NOMO-1 treated with dmso at 0.1 percent for 144 hours (cell line): ENCODE data around the gene ANKLE1.
A peak's percentile ranks its signal among the peaks of the same experiment; 100 is the strongest.

Experiments used
- DNase-seq: peaks from one replicate; lab custom pipeline; 2025; ENCODE audit not compliant: unreplicated experiment; lab: John Stamatoyannopoulos, UW

ANKLE1 gene

DNA sequence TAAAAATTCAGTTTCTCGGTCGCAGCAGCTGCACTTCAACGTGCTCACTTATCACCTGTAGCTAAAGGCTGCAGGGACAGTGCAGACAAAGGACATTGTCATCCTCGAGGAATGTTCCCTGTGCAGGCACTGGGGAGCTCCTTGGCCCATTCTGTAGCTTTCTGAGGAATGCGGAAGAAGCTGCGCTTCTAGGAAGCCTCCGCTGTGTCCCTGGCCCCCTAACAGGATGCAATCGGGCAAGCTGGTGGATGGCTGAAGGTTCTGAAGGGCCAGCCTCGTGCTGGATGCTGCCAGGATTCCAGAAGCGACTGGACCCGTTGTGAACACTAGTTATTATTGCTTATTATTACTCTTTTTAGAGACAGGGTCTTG is 44.9 kb downstream of the ANKLE1 start:
- DNase-seq, result no peak

DNA sequence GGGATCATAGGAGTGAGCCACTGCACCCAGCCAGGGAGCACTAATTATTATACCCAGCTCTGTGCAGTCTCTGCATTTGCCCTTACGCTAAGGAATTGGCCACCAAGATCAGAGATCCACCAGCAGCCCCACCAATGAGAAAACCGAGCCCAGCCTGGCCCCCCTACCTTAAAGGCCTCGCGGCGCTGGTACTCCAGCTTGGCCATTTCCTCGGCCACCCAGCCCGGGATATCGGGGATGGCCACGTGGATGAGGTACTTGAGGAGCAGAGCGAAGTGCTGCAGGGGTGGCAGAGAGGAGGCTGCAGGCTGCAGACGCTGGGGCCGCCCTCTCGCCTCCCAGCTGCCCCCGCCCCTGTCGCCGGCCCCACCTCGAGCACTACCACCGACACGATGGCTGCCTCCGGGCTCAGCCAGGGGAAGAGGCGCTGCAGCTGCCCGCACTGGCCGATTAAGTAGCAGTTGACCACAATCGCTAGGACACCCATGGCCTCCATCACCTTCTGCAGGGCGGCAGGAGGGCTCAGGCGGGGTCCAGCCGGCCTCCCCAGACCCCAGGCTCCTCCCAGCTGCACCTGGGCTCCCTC is 45.5 kb downstream of the ANKLE1 start:
- no peak for DNase-seq

DNA sequence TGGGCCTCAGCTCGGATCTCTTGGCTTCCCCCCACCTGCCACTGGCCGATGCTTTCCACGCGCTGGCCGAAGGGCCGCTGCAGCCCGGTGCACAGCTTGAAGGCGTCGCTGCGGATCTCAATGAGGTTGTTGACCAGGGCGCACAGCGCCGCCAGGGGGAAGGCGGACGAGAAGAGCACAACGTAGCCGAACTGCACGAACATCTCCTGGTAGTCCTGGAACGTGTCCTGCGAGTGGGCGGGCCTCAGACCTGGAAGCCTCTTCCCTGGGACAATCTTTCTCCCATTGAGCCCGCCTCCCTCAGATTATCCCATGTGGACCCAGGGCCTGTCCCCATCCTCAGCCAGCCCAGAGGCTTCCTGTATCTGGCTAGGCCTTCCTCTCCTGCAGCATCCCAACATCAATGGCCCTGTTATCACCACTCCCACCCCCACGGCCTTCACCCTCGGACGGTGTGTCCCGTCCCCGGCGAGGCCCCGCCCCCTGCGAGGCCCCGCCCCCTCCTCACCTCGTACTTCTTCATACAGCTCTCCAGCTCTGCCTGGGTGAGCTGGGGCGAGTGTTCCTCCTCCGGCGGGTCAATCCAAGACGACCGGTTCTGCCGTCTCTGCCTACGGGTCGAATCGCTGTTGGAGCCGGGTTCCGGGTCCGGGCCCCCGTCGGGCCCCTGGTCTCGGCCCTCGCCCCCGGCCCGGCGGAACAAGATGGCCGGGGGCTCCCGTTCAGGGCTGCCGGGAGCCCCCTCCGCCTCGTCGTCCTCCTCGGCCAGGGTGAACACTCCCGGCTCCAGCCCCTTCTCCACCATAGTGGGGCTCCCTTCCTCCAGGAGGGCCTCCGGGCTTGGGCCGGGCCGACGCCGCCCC is 46.2 kb downstream of the ANKLE1 start:
- DNase-seq, result no peak

DNA sequence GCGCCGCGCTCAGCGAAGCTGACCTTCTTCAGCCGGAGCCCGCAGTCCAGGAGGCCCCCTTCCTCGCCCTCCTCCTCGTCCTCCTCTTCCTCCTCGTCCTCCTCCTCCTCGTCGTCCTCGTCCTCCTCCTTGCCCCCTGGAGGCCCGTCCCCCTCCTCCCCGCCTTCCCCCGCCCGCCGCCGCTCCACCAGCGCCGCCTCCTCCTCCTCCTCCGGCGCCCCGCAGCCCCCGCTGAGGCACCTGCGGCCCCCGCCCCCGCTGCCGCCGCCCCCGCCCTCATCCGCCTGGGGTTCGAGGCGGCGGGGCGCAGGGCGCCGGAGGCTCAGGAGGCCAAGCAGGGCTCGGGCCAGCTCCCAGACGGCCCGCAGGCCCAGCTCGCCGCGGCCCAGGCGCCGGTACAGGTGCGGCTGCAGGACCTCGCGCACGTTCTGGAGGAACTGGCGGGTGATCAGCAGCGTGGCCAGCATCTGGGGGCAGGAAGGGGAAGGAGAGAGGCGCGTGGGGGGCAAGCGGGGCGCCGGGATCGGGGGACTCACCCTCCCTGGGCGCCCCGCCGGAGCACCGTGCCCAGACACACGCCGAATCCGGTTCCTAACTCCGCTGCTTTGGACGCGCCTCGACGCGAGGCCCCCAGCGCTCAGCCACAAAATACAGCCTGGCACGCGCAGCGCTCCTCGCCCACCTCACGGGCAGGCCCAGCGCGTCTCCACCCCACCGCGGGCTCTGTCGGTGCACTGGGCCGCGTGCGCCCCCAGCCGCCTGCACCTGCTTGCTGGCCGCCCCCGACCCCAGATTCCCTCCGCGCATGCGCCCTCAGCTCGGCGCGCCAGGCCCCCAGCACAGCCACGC is 47.0 kb downstream of the ANKLE1 start:
- no peak for DNase-seq

DNA sequence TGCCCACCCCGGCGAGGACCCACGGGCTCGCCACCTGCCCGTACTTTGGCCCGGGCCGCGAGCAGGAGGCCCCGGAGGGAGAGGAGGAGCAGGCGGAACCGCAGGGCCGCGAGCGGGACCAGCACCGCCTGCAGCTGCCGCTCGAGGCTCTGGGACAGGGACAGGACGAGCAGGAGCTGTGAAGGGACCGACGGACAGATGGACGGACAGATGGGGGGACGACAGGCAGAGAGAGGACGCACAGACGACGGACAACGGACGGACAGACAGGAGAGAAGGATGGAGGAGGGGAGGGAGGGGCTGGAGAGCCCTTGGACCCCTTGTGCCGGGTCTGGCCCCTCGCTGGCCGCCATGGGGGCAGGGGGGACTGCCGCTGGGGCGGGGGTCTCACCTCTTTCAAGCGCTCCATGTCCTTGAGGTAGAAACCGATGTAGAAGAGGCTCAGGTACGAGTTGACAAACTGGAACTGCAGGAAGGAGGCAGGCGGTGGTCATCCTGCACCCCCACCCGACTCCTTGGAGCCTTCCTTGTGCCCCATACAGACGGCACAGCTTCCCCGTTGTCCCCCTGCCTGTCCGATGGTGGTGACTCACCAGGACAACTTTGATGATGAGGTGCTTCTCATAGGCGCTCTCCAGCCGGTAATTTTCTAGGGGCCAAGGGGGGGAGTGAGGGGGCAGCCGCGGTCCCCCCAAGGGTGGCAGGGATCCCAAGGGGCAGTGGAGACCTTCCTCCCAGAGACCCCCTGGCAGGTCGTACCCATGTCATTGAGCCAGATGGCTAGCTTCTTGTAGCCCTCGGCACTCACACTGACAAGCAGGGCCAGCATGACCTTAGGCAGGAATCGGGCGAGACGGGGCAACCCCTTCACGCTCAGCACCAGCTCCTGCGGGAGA is 47.9 kb downstream of the ANKLE1 start:
- DNase-seq, result no peak

DNA sequence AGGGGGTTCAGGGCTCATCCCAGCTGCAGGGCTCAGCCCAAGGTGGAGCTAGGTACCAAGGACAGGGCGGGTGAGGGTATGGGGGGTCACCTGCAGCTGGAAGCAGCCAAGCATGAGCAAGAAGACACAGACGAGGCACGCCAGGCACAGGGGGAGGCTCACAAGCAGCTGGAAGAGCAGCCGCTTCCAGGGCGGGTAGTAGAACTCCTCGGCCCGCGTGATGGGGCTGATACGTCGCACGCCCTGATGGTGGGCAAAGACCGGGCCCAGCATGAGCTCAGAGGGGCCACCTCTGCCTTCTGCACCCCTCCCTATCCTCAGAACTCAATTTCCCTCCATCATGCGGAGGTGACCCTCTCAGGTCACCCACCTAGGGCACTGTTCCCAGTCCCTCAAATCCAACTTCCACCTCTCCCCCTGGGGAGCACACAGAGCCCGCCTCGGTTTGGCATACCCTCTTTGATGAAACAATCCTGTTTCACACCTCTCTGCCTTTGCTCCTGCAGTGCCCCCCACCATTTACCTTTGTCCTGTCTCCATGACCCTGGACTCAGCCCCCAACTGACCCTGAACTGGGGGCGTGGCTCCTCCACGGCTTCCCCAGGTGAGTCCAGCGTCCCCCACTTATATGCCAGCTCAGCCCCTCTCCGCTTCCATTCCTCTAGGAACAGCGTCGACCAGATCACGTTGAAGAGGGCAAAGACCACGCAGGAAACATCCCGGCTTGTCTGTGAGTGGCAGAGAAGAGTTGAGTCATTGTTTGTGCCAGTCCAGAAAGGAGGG is 48.8 kb downstream of the ANKLE1 start:
- DNase-seq, result no peak

DNA sequence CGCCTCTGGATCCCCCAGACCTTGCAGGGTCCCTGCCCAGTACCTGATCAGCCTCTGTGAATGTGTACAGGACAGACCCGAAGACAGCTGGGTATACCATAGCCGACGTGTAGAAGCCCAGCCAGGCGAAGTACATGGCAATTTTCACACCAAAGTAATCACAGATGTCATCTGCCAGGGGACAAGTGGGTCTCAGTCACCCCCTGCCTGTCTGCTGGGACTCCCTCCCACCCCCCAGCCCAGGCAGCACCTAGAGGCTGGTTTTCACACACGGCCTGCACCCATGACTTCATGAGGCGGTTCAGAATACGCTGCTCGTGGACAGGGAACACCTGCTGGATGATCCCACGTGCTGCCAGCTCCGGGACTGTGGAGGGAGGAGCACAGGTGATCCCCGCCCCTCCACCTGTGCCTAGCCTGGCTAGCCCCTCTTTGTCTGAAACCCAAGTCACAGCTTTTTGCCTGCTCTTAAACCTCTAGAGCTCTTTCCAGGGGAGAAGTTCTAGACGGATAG is 49.4 kb downstream of the ANKLE1 start:
- no peak for DNase-seq

DNA sequence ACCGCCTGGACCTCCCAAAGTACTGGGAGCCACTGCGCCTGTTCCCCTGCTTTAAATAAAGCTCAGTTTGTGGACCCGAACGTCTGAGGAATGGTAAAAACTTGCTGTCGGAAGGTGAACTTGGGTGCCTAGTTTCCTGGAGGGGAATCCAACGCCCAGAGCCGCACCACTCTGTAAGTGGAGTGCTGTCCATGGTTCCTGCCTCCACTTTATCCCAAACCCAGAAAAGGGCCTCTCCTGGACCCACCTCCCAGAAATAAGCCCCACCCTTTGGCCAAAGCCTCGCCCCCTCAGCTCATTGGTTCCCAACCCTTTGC is 50.6 kb downstream of the ANKLE1 start:
- DNase-seq, result no peak

DNA sequence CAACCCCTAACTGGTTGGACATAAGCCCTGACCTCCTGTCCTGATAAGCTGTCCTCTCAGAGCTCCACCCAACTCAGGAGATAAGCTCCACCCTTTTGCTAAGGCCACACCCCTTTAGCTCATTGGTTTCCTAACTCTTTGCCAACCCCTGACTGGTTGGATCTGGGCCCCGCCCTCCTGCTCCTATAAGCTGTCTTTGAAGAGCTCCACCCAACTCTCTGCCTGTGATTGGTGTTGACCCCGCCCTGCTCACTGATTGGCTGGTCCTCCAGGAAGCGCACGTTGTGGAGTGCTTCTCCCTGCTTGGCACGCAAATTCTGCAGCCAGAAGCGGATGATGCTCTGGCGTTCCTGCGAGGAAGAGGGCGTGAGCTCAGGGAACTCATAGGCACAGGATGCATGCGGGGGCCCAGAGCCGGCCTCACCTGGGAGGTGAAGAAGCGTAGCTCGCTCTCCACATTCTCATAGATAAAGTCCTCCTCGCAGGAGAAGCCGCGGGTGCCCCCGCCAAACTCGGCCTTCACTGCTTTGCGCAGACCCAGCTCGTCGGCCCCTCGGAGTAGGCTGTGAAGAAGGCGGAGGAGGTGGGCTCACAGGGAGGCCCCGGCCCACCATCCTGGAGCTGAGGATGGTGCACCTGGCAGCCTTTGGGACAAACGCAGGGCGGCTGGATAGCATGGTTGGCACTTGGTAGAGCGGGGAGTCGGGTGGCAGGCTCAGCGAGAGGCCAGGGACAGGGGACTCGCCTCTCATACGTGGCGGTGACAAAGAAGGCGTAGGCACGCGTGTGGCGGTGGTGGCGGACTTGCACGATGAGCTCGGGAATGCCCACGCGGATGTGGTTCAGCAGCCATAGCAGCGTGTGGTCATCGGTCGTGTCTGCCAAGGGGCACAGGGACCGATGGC is 51.2 kb downstream of the ANKLE1 start:
- DNase-seq, result no peak

DNA sequence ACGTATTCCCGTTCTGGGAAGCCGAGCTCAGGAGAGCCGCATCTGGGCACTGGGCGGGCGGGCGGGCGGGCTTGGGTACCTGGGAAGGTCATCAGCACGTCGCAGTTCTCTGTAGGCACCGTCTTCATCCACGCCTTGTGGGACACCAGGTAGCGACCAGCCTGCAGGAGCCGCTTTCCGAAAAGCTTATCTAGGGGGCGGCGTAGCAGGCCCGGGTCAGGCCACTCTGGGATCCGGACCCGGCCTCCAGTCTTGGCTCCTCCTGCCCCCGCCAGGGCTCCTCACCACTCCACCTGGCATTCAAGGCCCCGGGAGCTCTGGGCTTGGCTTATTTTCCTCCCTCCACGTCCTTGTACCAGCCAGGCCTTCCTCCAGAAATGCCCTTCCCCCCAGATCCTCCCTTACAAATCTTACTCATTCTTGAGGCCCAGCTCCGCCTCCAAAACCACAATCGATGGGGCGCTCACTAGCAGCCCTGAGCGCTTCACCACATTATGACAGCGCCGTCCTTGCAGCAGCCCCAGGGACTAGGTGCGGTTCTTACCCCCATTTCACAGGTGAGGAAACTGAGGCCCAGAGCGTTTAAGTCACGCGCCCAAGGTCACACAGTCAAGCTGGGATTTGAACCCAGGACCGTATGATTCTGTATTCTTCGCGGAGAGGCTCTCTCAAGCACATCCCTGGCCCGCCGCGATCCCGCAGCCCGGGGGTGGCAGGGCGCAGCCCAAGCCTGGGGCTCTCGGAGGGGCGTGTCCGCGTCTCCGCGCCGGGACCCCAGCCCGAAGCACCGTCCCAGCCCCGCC is 52.1 kb downstream of the ANKLE1 start:
- DNase-seq, result peak; percentile 89

DNA sequence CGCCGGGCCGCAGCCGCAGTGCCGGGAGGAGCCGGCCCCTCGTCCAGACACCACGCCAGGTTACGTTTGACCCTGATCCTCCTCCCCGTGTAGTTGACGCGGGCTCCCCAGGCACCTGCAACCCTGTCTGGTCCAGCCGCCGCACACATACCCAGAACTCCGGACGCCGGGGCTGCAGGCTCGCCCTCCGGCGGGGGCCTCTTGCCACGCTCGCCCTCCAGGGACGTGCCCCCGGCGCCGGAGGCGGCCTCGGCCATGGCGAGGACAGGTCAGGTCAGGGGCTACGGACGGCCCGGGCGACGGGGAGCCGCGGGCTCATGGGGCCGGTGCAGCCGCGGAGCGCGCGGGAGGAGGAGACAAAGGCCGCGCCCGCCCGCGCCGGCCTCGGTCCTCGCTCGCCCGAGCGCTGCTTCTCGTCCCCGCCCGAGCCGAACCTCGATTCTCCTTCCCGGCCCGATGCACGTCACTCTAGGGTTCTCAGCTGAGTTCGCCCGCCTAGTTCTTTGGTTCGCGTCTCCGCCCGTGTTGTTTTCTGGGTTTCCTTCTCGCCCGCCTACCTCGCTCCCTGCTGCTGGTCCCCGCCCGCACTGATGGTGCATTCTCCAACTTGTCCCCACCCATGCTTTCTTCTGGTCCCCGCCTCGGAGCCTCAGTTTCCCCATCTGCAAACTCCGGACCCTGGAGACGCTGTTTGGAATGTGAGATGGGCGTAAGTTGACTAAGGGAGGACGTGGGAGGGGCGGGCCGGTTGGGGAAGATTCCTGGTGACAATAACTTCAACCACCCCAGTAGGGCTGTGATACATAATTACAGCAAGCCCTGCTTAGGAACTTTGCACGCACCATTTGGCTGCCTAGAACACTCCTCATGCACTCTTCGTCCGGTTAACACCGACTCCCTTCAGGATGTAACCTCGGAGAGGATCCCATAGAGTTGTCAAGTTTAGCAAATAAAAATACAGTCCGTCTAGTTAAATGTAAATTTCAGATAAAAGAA is 53.0 kb downstream of the ANKLE1 start, which contains the start of gene ANO8:
Gene ANO8 (minus strand): TSS at position 442 of the 996 bp plus-strand sequence. CDS start 185 bp downstream, at position 257.
- peak; percentile 95 for DNase-seq

DNA sequence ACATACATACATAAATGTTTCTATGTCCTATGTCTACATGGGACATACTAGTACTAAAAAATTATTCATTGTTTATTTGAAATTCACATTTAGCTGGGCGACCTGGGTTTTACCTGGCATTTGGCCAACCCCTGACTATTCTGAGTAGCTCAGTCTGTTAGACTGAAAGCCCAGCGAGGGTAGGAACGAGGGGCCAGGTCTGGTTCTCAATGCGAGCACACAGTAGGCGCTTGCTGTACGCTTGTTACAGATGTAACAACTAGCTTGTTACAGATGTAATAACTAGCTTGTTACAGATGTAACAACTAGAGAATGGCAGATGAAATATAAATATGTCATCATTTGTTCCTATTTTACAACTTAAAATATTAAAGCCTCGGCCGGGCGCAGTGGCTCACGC is 53.9 kb downstream of the ANKLE1 start:
- DNase-seq, result no peak
